CD4-positive, alpha-beta T cell treated with Interferon alpha-2 for 1 hour (primary cell): ENCODE results near the gene ZNF674.

Experiments used
- DNase-seq, 2 donors: peaks; one replicate each; pipeline ENCODE4 v3.0.0-alpha.2; 2020 to 2022

Gene ZNF674

DNA sequence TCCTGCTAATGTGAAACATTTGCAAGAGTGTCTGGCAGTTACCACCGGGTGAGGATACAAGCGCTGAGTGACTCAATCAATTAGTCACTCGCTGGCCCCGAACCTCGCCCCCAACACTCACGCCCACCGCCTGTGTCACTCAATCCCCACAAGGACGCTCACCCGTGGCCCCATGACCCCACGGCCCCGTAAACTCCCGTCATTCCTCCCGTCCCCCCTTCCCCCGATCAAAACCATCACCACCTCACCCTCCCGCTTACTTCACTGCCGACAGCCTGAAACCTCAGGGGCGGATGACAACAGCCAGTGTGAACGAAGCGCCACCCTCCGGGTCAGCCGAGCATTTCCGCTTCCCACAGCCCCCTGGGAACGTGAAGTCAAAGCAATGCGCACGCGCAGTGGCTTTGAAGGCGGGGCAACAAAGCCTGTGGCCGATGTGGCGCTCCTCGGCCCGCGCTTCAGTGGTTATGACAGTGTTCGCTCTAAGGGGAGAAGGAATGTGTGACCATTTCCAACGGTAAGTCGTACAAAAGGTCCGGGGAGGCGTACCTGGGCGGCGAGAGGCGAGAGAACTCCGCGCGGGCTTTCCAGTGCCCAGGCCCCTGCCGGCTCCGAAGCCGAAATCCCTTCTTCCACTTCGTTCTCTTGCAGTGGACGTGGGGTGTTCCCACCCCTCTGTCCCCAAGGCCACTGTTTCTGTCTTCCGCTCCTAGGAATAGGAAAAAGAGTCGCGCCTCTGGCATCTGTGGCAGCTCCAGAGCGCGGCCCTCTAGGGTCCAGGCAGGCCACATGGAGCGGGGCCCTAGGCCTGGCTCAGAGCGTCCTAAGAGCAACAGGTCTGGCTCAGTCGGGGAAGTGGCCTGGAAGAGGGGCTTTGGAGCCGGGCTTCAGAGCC, at the start of gene ZNF674:
Gene ZNF674, minus strand, starts transcription at position 311 of the 895 bp plus-strand sequence. CDS start 3,334 bp downstream, outside the sequence.
- DNase-seq: peak; percentile 93 to 94

DNA sequence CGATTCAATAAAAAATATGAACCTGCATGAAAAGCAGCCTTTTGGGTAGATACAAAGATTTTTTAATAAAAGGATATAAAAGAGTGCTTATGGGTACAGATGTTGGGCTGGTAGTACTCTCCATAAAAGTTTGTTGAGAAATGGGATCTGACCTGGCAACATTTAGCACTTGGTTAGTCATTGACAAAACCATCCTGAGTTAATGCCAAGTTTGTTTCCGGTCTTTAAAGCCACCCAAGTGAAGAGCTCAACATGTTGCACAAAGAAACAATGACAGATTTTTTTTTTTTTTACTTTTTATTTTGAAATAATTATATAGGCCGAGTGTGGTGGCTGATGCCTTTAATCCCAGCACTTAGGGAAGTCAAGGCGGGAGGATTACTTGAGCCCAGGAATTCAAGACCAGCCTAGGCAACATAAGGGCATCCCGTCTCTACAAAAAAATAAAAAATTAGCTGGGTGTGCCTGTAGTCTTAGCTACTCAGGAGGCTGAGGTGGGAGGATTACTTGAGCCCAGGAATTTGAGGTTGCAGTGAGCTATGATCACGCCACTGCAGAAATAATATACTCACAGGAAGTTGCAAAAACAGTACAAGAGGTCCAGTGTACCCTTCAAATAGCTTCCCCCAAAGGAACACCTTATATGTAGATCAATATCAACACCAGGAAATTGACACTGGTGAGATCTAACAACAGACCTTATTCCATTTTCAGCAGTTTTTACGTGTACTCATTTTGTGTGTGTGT, 44.9 kb upstream of the ZNF674 start:
- DNase-seq: peak in 1 of 2 donors; percentile 18

DNA sequence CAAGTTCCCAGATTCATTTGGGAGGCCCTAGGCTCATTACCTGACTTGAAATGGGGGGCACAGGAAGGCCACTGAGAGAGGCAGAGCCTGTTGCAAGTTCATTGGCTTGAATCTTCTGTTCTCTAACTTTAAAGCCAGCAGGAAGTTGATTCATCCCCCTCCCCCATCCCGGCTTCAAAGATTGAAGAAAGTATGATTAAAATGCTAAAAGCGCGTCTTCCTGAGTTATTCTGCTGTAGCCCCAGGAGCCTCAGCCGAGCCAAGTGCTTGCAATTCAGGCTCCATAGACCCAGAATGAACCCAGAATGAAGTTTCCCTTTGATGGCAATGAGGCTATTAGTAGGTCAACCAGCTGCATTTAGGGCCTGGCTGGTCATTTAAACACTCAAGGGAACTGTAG, 43.0 kb upstream of the ZNF674 start:
- DNase-seq: peak in 1 of 2 donors; percentile 47

DNA sequence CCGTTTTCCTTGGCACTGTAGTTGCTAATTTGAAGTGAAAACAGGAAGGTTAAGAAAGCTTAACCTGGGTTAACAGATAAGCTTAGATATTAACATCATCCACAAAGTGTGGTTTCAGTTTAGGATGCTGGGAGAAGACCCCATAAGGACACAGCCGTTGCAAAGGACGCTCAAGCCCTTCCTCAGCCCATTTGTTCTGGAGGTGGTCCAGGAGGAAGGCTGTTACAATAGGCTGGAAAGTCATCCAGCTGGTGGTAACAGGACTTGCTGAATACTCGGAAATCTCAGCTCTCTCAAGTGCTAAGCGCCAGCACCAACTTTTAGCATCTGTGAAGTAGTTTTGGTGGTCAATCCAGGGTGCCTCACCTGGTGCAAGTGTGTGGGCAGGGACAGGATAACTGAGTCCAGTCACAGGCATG, 42.5 kb upstream of the ZNF674 start:
- DNase-seq: no peak

DNA sequence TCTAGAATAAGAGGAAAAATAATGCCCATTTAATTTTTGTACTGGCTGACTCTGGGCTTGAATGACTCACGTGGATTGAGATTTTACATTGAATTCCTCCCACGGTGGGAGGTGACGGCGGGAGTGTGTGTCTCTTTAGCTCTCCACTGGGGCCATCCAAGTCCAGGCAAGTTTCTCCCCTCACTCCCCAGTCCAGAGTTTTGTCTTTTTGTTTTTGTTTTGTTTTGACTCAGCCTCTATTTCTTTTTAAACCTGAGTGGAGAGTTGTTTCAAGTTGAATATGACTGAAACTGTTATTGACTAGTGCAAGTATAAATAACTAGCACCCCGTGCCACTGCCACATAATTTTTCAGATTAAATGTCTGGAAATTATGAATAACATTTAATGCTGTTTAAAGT, 41.9 kb upstream of the ZNF674 start:
- DNase-seq: no peak

DNA sequence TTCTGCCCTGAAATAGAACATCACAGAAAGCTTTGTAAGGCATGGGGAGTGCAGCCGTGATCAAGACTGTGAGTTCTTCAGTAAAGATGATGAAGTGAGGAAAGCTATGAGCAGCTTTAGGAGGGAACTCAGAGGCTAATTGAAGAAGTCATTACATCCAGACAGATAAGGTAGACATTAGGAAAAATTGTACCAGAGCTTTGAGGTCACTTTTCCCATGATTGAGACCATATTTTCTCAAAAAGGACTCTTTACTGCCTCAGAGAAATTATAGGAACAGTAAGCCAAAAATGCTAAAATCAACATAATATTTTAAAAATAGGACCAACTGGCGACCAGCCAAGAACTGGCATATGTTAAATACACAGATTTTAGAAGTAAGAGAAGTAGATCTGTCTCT, 39.5 kb upstream of the ZNF674 start:
- DNase-seq: no peak

DNA sequence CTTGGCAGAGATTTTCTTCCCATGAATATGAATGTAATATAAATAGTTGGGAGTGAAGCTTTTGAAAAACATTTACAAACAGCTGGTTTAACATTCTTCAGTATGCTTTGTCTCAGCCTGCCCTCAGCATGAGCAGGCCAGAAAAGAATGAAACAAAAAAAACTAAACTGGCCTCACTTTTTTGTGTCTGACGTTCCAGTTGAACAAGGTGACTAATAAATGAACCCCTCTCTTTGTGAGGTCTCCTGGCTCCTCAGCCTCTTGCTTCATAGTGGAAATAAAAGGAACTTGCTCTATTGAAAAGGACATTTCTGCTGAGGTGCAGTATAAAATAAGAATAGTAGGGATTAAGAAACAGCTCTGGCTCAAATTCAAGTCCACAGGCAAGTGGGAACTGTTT, 37.7 kb upstream of the ZNF674 start:
- no peak for DNase-seq

DNA sequence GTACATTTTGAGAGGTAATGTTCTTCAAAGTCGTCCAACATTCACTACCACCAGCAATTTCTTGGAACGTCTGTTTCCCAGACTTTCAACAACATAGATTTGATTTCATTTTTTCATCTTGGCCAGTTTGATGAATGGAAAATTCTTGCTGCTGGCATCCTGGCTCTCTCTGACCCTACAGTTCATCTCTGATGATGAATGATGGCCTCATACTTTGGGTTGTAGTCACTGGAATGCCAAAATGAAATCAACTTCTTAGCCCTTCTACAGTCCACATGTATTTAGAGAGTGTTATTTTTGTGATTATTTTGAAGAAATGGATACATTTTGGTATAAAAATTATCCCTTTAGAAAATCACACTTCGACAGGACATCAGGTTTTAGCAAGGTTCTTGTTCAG, 37.1 kb upstream of the ZNF674 start:
- no peak for DNase-seq

DNA sequence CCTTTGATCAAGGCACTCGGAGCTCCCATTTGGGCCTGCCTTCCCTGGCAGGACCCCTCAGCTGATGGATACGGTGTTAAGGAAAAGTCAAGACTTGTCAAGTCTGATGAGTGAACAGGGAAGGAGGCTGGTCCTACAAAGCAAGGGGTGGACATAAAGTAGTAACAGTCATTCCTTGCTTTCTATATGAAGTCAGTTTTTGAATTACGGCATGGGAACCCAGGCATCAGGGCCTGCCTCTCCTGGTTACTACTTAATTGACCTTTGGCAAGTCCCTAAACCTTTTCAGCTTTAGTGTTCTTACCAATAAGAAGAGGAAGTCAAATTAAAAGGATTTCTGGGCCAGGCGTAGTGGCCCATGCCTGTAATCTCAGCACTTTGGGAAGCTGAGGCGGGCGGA, 35.4 kb upstream of the ZNF674 start:
- no peak for DNase-seq

DNA sequence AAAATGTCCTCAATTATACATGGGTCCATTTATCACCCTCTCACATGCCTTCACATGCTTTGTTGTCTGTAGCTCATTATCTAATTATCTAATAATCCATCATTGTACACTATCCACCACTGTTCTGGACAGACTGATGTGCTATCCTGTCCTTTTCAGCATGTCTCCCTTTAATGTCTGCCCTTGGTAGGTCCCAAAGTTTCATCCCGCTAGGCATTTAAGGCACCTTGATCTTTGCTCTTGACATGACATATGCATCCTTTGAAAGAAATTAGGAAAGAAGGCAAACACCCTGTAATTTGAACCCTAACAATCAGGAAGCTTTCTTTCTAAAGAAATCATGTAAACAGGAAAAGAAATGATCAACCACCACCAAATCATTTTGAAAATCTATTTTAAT, 34.0 kb upstream of the ZNF674 start:
- no peak for DNase-seq

DNA sequence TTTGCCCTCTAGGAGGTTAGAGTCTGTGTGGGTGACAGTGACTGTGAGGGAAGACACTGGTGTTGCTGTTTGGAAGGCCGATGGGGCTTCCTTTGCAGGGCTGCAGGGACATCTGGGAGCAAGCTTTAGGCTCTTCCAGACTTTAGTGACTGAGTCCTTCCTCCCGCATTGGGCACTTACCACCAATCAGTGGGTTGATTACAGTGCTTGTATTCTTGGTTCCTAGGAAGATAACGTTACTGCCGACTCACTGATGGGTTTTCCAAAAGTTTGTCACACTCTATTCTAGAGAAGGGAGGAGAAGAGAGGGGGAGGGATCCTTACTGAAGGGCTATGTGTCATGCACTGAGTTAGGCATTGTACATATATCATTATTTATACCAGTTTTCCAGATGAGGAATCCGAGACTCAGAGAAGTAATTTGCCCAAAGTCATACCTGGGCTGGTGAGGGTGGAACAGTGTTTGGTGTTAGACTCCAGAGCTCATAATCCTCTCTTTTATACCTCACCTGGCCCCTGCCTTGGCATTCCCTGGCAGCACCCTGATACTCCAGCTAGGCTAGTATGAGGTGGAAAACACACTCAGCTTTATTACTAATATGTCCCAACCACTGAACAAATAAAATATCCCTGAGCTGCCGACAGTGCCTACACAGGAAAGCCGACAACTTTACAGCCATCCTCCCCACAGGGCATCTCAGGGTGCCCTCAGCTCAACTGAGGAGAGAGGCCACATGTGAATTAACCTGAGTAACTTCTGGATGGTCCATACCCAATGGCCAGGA, 32.2 kb upstream of the ZNF674 start:
- DNase-seq: no peak

DNA sequence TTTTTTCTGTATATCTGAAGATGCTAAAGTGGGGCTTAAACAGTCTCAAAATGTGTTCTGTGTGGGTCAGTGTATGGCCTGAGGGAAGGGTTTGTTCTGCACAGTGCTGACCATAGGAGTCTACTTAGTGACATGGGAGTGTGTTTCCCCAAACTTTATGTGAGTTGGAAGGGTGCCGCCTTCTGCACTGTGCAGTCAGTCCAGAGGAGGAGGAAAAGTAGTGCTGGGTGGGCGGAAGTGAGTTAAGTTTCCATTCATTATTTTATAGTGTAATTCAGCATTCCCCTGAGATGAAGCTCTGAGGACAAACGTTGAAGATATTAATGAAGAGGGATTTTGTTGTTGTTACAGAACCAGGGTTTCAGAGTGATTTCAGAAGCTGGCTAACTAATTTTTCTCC, 31.2 kb upstream of the ZNF674 start:
- no peak for DNase-seq

DNA sequence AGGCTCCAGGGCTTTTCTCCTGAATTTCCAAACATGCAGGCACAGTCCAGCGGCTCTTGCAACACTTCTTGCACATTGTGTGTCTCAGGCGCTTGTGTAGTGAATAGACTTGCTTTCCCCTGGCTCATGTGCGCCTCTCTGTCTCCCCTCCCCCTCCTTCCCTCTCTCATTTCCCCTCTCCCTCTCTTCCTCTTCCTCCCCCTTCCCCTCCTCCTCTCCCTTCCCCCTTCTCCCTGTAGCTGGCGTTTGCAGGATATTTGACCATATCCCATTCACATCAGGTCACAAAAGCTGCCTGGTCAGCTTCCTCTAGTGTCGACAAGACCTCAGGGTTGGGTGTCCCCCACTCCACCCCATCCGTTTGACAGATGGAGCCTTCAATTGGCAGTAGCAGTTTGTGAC, 30.8 kb upstream of the ZNF674 start:
- DNase-seq: no peak

DNA sequence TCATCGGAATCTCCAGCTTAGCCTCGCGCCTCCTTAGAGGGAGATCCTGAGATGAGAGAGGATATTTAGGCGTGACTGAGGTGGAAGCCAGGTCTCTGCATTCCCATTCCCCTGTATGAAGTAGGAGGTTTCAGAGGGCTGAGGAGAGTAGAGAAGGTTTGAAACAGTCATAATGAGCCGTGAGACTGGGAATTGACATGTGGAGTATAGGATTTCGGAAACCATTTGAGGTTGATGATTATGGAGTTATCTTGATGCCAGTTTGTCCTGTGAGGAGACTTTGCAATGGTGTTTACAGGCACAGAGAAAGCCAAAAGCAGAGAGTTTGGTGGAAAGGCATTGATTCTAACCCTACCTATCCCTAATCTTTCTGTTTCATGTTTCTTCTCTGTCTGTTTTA, 30.4 kb upstream of the ZNF674 start:
- no peak for DNase-seq

DNA sequence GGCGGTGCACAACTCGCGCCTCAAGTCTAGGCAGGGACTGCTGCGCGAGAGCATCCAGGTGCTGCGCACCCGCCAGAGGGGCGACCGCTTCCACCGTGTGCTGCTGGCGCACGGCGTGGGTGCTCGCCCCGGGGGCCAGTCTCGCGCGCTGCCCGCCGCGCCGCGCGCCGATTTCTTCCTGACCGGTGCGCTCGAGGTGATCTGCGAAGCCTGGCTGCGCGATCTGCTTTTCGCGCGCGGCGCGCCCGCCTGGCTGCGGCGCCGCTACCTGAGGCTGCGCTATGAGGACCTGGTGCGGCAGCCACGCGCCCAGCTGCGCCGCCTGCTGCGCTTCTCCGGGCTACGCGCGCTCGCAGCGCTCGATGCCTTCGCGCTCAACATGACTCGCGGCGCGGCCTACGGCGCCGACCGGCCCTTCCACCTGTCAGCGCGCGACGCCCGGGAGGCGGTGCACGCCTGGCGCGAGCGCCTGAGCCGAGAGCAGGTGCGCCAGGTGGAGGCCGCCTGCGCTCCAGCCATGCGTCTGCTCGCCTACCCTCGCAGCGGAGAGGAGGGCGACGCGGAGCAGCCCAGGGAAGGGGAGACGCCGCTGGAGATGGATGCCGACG, 29.7 kb upstream of the ZNF674 start:
- peak in 1 of 2 donors; percentile 47 for DNase-seq

DNA sequence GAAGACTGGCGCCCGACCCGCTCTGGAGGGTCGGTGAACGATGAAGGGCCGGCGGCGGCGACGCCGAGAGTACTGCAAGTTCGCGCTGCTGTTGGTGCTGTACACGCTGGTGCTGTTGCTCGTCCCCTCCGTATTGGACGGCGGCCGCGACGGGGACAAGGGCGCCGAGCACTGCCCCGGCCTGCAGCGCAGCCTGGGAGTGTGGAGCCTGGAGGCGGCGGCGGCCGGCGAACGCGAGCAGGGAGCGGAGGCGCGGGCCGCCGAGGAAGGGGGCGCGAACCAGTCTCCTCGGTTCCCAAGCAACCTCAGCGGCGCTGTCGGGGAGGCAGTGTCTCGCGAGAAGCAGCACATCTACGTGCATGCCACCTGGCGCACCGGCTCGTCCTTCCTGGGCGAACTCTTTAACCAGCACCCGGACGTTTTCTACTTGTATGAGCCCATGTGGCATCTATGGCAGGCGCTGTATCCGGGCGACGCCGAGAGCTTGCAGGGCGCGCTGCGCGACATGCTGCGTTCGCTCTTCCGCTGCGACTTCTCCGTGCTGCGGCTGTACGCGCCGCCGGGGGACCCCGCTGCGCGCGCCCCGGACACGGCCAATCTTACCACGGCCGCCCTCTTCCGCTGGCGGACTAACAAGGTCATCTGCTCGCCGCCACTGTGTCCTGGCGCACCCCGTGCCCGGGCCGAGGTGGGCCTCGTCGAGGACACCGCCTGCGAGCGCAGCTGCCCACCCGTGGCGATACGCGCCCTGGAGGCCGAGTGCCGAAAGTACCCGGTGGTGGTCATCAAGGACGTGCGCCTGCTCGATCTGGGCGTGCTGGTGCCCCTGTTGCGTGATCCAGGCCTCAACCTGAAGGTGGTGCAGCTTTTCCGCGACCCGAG, 28.9 kb upstream of the ZNF674 start:
- peak; percentile 73 to 80 for DNase-seq

DNA sequence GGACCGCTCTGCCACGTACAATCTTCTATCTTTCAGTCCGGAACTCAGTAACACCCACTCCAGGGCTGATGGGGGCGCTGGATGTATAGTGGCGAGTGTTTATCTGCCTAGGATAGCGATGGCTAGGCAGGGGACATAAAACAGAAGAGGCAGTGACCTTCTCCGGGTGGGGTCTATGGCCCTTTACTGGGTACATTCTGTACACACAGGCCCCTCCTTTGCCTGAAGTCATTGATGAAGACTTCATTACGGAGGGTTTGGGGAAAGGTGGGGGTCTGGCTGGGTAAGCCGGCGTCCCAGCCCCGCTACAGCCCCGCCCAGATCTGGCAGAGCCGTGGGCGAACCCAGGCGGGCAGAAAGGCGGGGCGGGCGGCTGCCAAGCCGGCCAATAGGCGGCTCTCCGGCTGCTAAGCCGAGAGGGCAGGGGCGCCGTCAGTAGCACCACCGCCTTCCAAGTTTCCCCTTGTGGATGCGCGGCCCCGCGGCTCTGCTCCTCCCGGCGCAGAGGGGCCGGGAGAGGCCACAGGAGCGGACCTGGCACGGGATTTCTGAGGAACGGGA, 28.2 kb upstream of the ZNF674 start, which contains the start of gene CHST7:
Gene CHST7, plus strand, starts transcription at position 435 of the 561 bp plus-strand sequence. CDS start 167 bp downstream, outside the sequence.
- DNase-seq: peak; percentile 47 to 75

DNA sequence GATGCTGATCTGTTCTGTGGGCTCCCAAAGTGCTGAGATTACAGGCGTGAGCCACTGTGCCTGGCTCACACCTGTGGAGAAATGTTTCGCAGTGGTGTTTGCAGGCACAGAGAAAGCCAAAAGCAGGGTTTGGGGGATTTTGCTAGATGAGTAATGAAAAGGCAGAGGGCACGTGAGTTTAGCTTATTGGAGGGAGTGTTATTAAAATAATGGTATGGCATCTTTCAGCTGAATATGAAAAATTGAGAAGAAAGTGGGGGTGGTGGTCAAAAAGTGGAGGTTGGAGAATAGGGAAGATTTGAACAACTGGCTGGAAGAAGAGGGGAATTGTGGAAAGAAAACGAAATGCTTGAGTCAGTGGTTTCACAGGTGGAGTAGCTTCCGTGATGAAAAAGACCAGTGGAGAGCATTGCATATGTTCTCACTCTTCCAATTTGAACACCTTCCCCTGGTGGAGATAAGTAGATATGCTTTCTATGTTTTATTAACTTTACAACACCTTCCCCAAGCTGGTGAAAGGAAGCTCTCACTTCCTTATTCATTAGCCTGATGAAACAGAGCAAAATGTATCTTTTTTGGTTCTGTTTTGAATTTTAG, 27.2 kb upstream of the ZNF674 start:
- peak in 1 of 2 donors; percentile 48 for DNase-seq

DNA sequence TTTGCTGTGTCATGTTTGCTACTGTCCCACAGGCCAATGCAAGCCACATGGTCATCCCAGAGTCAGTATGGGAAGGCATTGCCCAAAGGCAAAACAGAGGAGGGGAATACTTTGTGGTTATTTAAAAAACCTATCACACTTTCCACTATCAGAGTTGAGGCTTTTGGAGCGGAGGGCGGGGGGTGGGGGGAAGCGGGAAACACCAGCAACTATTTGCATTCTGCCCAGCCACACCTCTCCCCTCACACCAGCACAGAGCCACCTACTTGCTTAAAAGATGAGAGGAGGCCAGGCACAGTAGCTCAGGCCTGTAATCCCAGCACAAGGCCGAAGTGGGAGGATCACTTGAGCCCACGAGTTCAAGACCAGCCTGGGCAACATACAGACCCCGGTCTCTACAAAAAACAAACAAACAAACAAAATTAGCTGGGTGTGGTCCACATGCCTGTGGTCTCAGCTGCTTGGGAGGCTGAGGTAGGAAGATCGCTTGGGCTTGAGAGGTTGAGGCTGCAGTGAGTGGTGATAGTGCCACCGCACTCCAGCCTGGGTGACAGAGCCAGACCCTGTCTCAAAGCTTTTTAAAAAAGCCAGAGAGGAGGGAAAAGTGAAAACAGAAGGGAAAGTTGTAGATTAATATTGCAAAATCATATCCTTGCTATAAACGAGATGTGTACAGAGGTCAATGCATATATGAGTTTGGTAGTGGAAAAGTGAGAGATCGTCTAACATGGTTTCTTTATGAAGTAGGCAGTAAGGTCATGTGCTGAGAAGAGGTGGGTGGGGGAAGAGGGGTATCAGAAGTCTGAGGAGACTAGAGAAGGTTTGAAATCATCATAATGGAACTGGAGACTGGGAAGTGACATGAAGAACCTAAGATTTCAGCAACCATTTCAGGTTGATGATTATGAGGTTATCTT, 26.5 kb upstream of the ZNF674 start:
- DNase-seq: no peak

DNA sequence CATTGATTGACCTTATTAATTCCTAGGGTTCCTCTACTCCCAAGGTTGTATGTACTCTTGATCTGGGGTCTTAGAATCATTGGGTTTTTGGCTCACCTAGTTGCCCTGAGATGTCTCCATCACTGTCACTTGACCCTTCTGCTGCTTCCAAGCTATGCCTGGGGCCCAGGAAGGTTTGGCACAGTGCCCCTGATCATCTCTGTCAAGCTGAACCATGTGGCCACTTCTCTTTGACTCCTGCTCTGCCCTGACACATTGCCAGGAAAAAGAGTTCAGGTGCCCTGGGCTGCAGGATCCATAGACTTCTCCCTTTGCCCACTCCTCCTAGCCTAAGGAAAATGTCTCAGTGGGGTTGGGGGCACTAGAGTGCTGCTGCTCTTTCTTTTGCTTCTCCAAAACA, 24.4 kb upstream of the ZNF674 start:
- DNase-seq: no peak
